ENCODE data around the gene HOMER1.

Gene HOMER1

GRCh38 chr5:79544131-79544530 lies 30.2 kb upstream of the HOMER1 start:
- no peak overlapping the region for H3K4me3 ChIP-seq (ENCODE audit: low read length in 2 of 2)
- H3K9me3 ChIP-seq (ENCODE audit: control insufficient read depth in 2 of 2, low read length in 2 of 2) = no peaks in the 10 kb centered on the region
- no peak overlapping the region for H3K27ac ChIP-seq (ENCODE audit: low read length)
- H3K9ac ChIP-seq (ENCODE audit: low read length in 2 of 2) = no peak overlapping the region
- no peaks in the 10 kb centered on the region for H3K36me3 ChIP-seq (ENCODE audit: control insufficient read depth in 2 of 2, insufficient read depth in 2 of 2, low read length in 2 of 2)
- H3K27me3 ChIP-seq (ENCODE audit: control insufficient read depth in 1 of 2, insufficient read depth in 2 of 2, low read length in 2 of 2) = no peaks in the 10 kb centered on the region
- no peaks in the 10 kb centered on the region for H3K4me1 ChIP-seq (ENCODE audit: control insufficient read depth, insufficient read depth, low read length)

- Histone ChIP-seq H3K9me3 (ENCODE audit: control insufficient read depth in 2 of 2, low read length in 2 of 2) (no peaks in the 10 kb centered on the region), H3K9ac (ENCODE audit: low read length in 2 of 2) (no peak overlapping the region), H3K27me3 (ENCODE audit: control insufficient read depth in 1 of 2, insufficient read depth in 2 of 2, low read length in 2 of 2) (no peaks in the 10 kb centered on the region), H3K4me1 (ENCODE audit: control insufficient read depth, insufficient read depth, low read length) (no peaks in the 10 kb centered on the region), H3K4me3 (ENCODE audit: low read length in 2 of 2) (no peak overlapping the region), H3K36me3 (ENCODE audit: control insufficient read depth in 2 of 2, insufficient read depth in 2 of 2, low read length in 2 of 2) (no peaks in the 10 kb centered on the region), H3K27ac (ENCODE audit: low read length) (no peak overlapping the region)
Measured at GRCh38 chr5:79540939-79541338, 27.0 kb upstream of the HOMER1 start.

GRCh38 chr5:79536193-79536906 lies 22.4 kb upstream of the HOMER1 start:
- H3K4me3 ChIP-seq (ENCODE audit: low read length in 2 of 2) = no peak overlapping the region
- no peak overlapping the region for H3K9ac ChIP-seq (ENCODE audit: low read length in 2 of 2)
- no peaks in the 10 kb centered on the region for H3K36me3 ChIP-seq (ENCODE audit: control insufficient read depth in 2 of 2, insufficient read depth in 2 of 2, low read length in 2 of 2)
- no peak overlapping the region for H3K27ac ChIP-seq (ENCODE audit: low read length)
- no peaks in the 10 kb centered on the region for H3K9me3 ChIP-seq (ENCODE audit: control insufficient read depth in 2 of 2, low read length in 2 of 2)
- H3K4me1 ChIP-seq (ENCODE audit: control insufficient read depth, insufficient read depth, low read length) = no peaks in the 10 kb centered on the region
- H3K27me3 ChIP-seq (ENCODE audit: control insufficient read depth in 1 of 2, insufficient read depth in 2 of 2, low read length in 2 of 2) = no peaks in the 10 kb centered on the region

GRCh38 chr5:79535477-79536192 lies 21.7 kb upstream of the HOMER1 start:
- no peaks in the 10 kb centered on the region for H3K9me3 ChIP-seq (ENCODE audit: control insufficient read depth in 2 of 2, low read length in 2 of 2)
- H3K4me3 ChIP-seq (ENCODE audit: low read length in 2 of 2) = no peak overlapping the region
- no peak overlapping the region for H3K27ac ChIP-seq (ENCODE audit: low read length)
- H3K9ac ChIP-seq (ENCODE audit: low read length in 2 of 2) = no peak overlapping the region
- H3K4me1 ChIP-seq (ENCODE audit: control insufficient read depth, insufficient read depth, low read length) = no peaks in the 10 kb centered on the region
- H3K36me3 ChIP-seq (ENCODE audit: control insufficient read depth in 2 of 2, insufficient read depth in 2 of 2, low read length in 2 of 2) = no peaks in the 10 kb centered on the region
- no peaks in the 10 kb centered on the region for H3K27me3 ChIP-seq (ENCODE audit: control insufficient read depth in 1 of 2, insufficient read depth in 2 of 2, low read length in 2 of 2)

- Histone ChIP-seq H3K9ac (ENCODE audit: low read length in 2 of 2) (no peak overlapping the region), H3K4me1 (ENCODE audit: control insufficient read depth, insufficient read depth, low read length) (no peaks in the 10 kb centered on the region), H3K4me3 (ENCODE audit: low read length in 2 of 2) (no peak overlapping the region), H3K27me3 (ENCODE audit: control insufficient read depth in 1 of 2, insufficient read depth in 2 of 2, low read length in 2 of 2) (no peaks in the 10 kb centered on the region), H3K9me3 (ENCODE audit: control insufficient read depth in 2 of 2, low read length in 2 of 2) (peaks cover 2 to 3% of the 10 kb centered on the region in 2 donors), H3K36me3 (ENCODE audit: control insufficient read depth in 2 of 2, insufficient read depth in 2 of 2, low read length in 2 of 2) (no peaks in the 10 kb centered on the region), H3K27ac (ENCODE audit: low read length) (no peak overlapping the region)
Measured at GRCh38 chr5:79529110-79529509, 15.2 kb upstream of the HOMER1 start.

GRCh38 chr5:79527431-79527830 lies 13.5 kb upstream of the HOMER1 start:
- H3K36me3 ChIP-seq (ENCODE audit: control insufficient read depth in 2 of 2, insufficient read depth in 2 of 2, low read length in 2 of 2) = no peaks in the 10 kb centered on the region
- no peak overlapping the region for H3K27ac ChIP-seq (ENCODE audit: low read length)
- H3K9me3 ChIP-seq (ENCODE audit: control insufficient read depth in 2 of 2, low read length in 2 of 2) = peaks cover 2 to 3% of the 10 kb centered on the region in 2 donors
- H3K9ac ChIP-seq (ENCODE audit: low read length in 2 of 2) = no peak overlapping the region
- no peaks in the 10 kb centered on the region for H3K27me3 ChIP-seq (ENCODE audit: control insufficient read depth in 1 of 2, insufficient read depth in 2 of 2, low read length in 2 of 2)
- H3K4me3 ChIP-seq (ENCODE audit: low read length in 2 of 2) = no peak overlapping the region
- H3K4me1 ChIP-seq (ENCODE audit: control insufficient read depth, insufficient read depth, low read length) = no peaks in the 10 kb centered on the region

GRCh38 chr5:79526928-79527327 lies 13.0 kb upstream of the HOMER1 start:
- no peaks in the 10 kb centered on the region for H3K27me3 ChIP-seq (ENCODE audit: control insufficient read depth in 1 of 2, insufficient read depth in 2 of 2, low read length in 2 of 2)
- peaks cover 2 to 3% of the 10 kb centered on the region in 2 donors for H3K9me3 ChIP-seq (ENCODE audit: control insufficient read depth in 2 of 2, low read length in 2 of 2)
- H3K4me1 ChIP-seq (ENCODE audit: control insufficient read depth, insufficient read depth, low read length) = no peaks in the 10 kb centered on the region
- no peak overlapping the region for H3K9ac ChIP-seq (ENCODE audit: low read length in 2 of 2)
- H3K27ac ChIP-seq (ENCODE audit: low read length) = no peak overlapping the region
- no peak overlapping the region for H3K4me3 ChIP-seq (ENCODE audit: low read length in 2 of 2)
- H3K36me3 ChIP-seq (ENCODE audit: control insufficient read depth in 2 of 2, insufficient read depth in 2 of 2, low read length in 2 of 2) = no peaks in the 10 kb centered on the region

- no peak overlapping the region for H3K4me3 ChIP-seq (ENCODE audit: low read length in 2 of 2)
- no peak overlapping the region for H3K9ac ChIP-seq (ENCODE audit: low read length in 2 of 2)
- no peak overlapping the region for H3K27ac ChIP-seq (ENCODE audit: low read length)
- H3K36me3 ChIP-seq (ENCODE audit: control insufficient read depth in 2 of 2, insufficient read depth in 2 of 2, low read length in 2 of 2) = no peaks in the 10 kb centered on the region
- H3K9me3 ChIP-seq (ENCODE audit: control insufficient read depth in 2 of 2, low read length in 2 of 2) = peaks cover 2 to 3% of the 10 kb centered on the region in 2 donors
- no peaks in the 10 kb centered on the region for H3K4me1 ChIP-seq (ENCODE audit: control insufficient read depth, insufficient read depth, low read length)
- H3K27me3 ChIP-seq (ENCODE audit: control insufficient read depth in 1 of 2, insufficient read depth in 2 of 2, low read length in 2 of 2) = no peaks in the 10 kb centered on the region
Measured at GRCh38 chr5:79526493-79526892, 12.6 kb upstream of the HOMER1 start.

- H3K4me3 ChIP-seq (ENCODE audit: low read length in 2 of 2) = no peak overlapping the region
- H3K36me3 ChIP-seq (ENCODE audit: control insufficient read depth in 2 of 2, insufficient read depth in 2 of 2, low read length in 2 of 2) = no peaks in the 10 kb centered on the region
- peaks cover under 1 to 2% of the 10 kb centered on the region in 2 donors for H3K9me3 ChIP-seq (ENCODE audit: control insufficient read depth in 2 of 2, low read length in 2 of 2)
- H3K27ac ChIP-seq (ENCODE audit: low read length) = no peak overlapping the region
- H3K9ac ChIP-seq (ENCODE audit: low read length in 2 of 2) = no peak overlapping the region
- H3K27me3 ChIP-seq (ENCODE audit: control insufficient read depth in 1 of 2, insufficient read depth in 2 of 2, low read length in 2 of 2) = no peaks in the 10 kb centered on the region
- no peaks in the 10 kb centered on the region for H3K4me1 ChIP-seq (ENCODE audit: control insufficient read depth, insufficient read depth, low read length)
Measured at GRCh38 chr5:79521156-79521555, 7.2 kb upstream of the HOMER1 start.

GRCh38 chr5:79518718-79519117 lies 4.8 kb upstream of the HOMER1 start:
- Histone ChIP-seq H3K4me3 (ENCODE audit: low read length in 2 of 2) (no peak overlapping the region), H3K27ac (ENCODE audit: low read length) (no peak overlapping the region), H3K27me3 (ENCODE audit: control insufficient read depth in 1 of 2, insufficient read depth in 2 of 2, low read length in 2 of 2) (no peaks in the 10 kb centered on the region), H3K4me1 (ENCODE audit: control insufficient read depth, insufficient read depth, low read length) (no peaks in the 10 kb centered on the region), H3K36me3 (ENCODE audit: control insufficient read depth in 2 of 2, insufficient read depth in 2 of 2, low read length in 2 of 2) (no peaks in the 10 kb centered on the region), H3K9ac (ENCODE audit: low read length in 2 of 2) (no peak overlapping the region), H3K9me3 (ENCODE audit: control insufficient read depth in 2 of 2, low read length in 2 of 2) (no peaks in the 10 kb centered on the region)

GRCh38 chr5:79517601-79518000 lies 3.7 kb upstream of the HOMER1 start:
- no peaks in the 10 kb centered on the region for H3K9me3 ChIP-seq (ENCODE audit: control insufficient read depth in 2 of 2, low read length in 2 of 2)
- no peaks in the 10 kb centered on the region for H3K36me3 ChIP-seq (ENCODE audit: control insufficient read depth in 2 of 2, insufficient read depth in 2 of 2, low read length in 2 of 2)
- H3K4me3 ChIP-seq (ENCODE audit: low read length in 2 of 2) = no peak overlapping the region
- no peak overlapping the region for H3K9ac ChIP-seq (ENCODE audit: low read length in 2 of 2)
- peaks cover 0 to 5% of the 10 kb centered on the region in 2 donors for H3K27me3 ChIP-seq (ENCODE audit: control insufficient read depth in 1 of 2, insufficient read depth in 2 of 2, low read length in 2 of 2)
- no peak overlapping the region for H3K27ac ChIP-seq (ENCODE audit: low read length)
- H3K4me1 ChIP-seq (ENCODE audit: control insufficient read depth, insufficient read depth, low read length) = peaks cover 8% of the 10 kb centered on the region

Measured in stomach smooth muscle (tissue), 2 donors.